Psoas muscle (tissue), 8 donors: ENCODE measurements around the gene FUBP3. TPM values are rescaled to one million over a fixed set of nuclear protein-coding genes. Genes with fewer than 3 reads are reported as not detected.

Experiments used
- ATAC-seq, 4 donors: fragments of 200-7000 bp; cut with Tn5 transposase; one replicate each; pipeline ENCODE4 v1.9.1; 2020; ENCODE audit warnings: moderate library complexity in 3 of 4, mild to moderate bottlenecking in 2 of 4
- DNase-seq, 2 donors: peaks; one replicate each; pipeline ENCODE4 v3.0.0-alpha.2; 2020
- H3K27ac ChIP-seq: fragments of 200-600 bp; one replicate; pipeline ENCODE4 v1.8.0; 2022
- H3K27me3 ChIP-seq, 3 donors: fragments of 200-600 bp in 1 of 3; one replicate each; pipeline versions ENCODE4 v1.6.1 to v1.8.0; 2013 to 2022; ENCODE audit warnings: low read length in 2 of 3, mild to moderate bottlenecking in 2 of 3, moderate library complexity in 1 of 3; ENCODE audit not compliant: insufficient read depth in 3 of 3
- H3K36me3 ChIP-seq, 2 donors: fragments of 200-600 bp in 1 of 2; one replicate each; pipeline versions ENCODE4 v1.6.1 to v1.8.0; 2013 to 2022; ENCODE audit warnings: low read depth in 1 of 2, mild to moderate bottlenecking in 1 of 2, moderate library complexity in 1 of 2; ENCODE audit not compliant: insufficient read depth in 1 of 2
- H3K4me1 ChIP-seq: fragments of 200-600 bp; one replicate; pipeline ENCODE4 v1.8.0; 2022
- H3K4me3 ChIP-seq: fragments of 200-600 bp; one replicate; pipeline ENCODE4 v1.8.0; 2022; ENCODE audit warnings: mild to moderate bottlenecking
- H3K9me3 ChIP-seq: fragments of 200-600 bp; one replicate; pipeline ENCODE4 v1.8.0; 2022
- CTCF ChIP-seq: fragments of 200-600 bp; IDR thresholded peaks from one replicate; pipeline ENCODE4 v1.8.0; 2022; ENCODE audit warnings: antibody characterized with exemption
- WGBS, 3 donors: extraction: QIAGEN DNeasy Blood & Tissue Kit; methylation state at CpG; one replicate each; pipeline versions ENCODE4 v1.1.6 to v1.1.7; 2013; 5-methylcytosine and 5-hydroxymethylcytosine counted together
- intact Hi-C, 2 donors: fragments of 100-400 bp; cut with DNase I; formaldehyde crosslinking; loops; one replicate each; pipeline versions ENCODE4 v1.11.0 to v1.14.2; 2022
- polyA plus RNA-seq, 3 donors: library from polyadenylated mRNA; stranded (reverse); fragments of 200-250 nt; gene quantifications; one replicate each; pipeline ENCODE4 v1.2.3, GENCODE V29; 2013
- total RNA-seq, 4 donors: library from RNA; stranded (reverse); fragmentation: NEBNext Ultra II Directional in 2 of 4; extraction: Animal tissue kit (Norgen Biotek cat#: 25700) in 2 of 4; gene quantifications; one replicate each; pipeline versions ENCODE4 v1.2.1 to v1.2.4, GENCODE V29; 2021 to 2023
- donor health status: healthy with polysubstance abuse.
- donor health status: DM: no; HTN: no; CAD: no; lungs with moderate emphysema.
- donor health status: Bipolar disorder and iron deficiency.
- donor health status: healthy.
- donor health status: DM: yes; HTN: yes; CAD: no.
- donor health status: DM: no; HTN: no; CAD: no.
- donor health status: DM: no; HTN: no; CAD: no.
- donor health status: DM: yes; HTN: yes; CAD: no.

FUBP3 gene
- total and polyA plus RNA-seq, 7 donors, result 7.5 to 20.7 (median 16.3) TPM

GRCh38 chr9:130599625-130600024, 20.2 kb downstream of the FUBP3 start:
- Histone ChIP-seq H3K4me1 (no peaks in the 10 kb centered on the region), H3K27ac (no peak overlapping the region), H3K9me3 (no peaks in the 10 kb centered on the region), H3K4me3 (no peak overlapping the region), H3K36me3 (peaks cover 8 to 53% of the 10 kb centered on the region in 2 donors), H3K27me3 (no peaks in the 10 kb centered on the region)
- ATAC-seq, result peak in 1 of 4 donors; percentile 36
- no peak for TF ChIP-seq CTCF
- intact Hi-C loops, result no loop called here
- no peak for DNase-seq
- 45 to 79% (median 55%) methylated on average over 2 of the region's 2 CpGs for WGBS, 3 donors

GRCh38 chr9:130601100-130601499, 21.7 kb downstream of the FUBP3 start:
- H3K4me3 ChIP-seq, result no peak overlapping the region
- no peaks in the 10 kb centered on the region for H3K27me3 ChIP-seq
- TF ChIP-seq CTCF, result no peak
- no peaks in the 10 kb centered on the region for H3K4me1 ChIP-seq
- WGBS, 3 donors, result 56 to 78% (median 70%) methylated on average over 2 of the region's 2 CpGs
- DNase-seq, result no peak
- no peak for ATAC-seq
- no peaks in the 10 kb centered on the region for H3K9me3 ChIP-seq
- H3K27ac ChIP-seq, result no peak overlapping the region
- intact Hi-C loops, result no loop called here
- H3K36me3 ChIP-seq, result peaks cover 4 to 53% of the 10 kb centered on the region in 2 donors

GRCh38 chr9:130604295-130604694, 24.9 kb downstream of the FUBP3 start:
- peaks cover 8% of the 10 kb centered on the region for H3K4me1 ChIP-seq
- DNase-seq, result no peak
- no peak for ATAC-seq
- H3K36me3 ChIP-seq, result peaks cover 2 to 36% of the 10 kb centered on the region in 2 donors
- H3K27ac ChIP-seq, result no peak overlapping the region
- no peak for TF ChIP-seq CTCF
- H3K4me3 ChIP-seq, result no peak overlapping the region
- H3K9me3 ChIP-seq, result no peaks in the 10 kb centered on the region
- intact Hi-C loops, result no loop called here
- WGBS, 3 donors, result 81 to 85% (median 83%) methylated on average over 3 of the region's 3 CpGs
- H3K27me3 ChIP-seq, result no peaks in the 10 kb centered on the region

- H3K27ac ChIP-seq, result no peak overlapping the region
- H3K4me1 ChIP-seq, result peaks cover 8% of the 10 kb centered on the region
- intact Hi-C loops, result no loop called here
- no peaks in the 10 kb centered on the region for H3K27me3 ChIP-seq
- no peak for DNase-seq
- no peak for ATAC-seq
- peaks cover 2 to 56% of the 10 kb centered on the region in 2 donors for H3K36me3 ChIP-seq
- H3K4me3 ChIP-seq, result no peak overlapping the region
- WGBS, 3 donors, result 74 to 79% (median 78%) methylated on average over 8 of the region's 8 CpGs
- no peaks in the 10 kb centered on the region for H3K9me3 ChIP-seq
- no peak for TF ChIP-seq CTCF
These were observed 27.7 kb downstream of the FUBP3 start for GRCh38 chr9:130606887-130607600.
